Measurements from ENCODE around the gene SREBF1. TPM values are rescaled to one million over a fixed set of nuclear protein-coding genes. Genes with fewer than 3 reads are reported as not detected.

The SREBF1 gene
- total RNA-seq, 4 donors from 2014 or later: 16.1 to 90.7 (median 56.1) TPM

- H3K27ac ChIP-seq: peak overlapping the region in 3 of 4 donors; percentile 33 to 64 (median 55)
- peaks cover 0 to 98% (median 10%) of the 10 kb centered on the region in 3 donors for H3K4me1 ChIP-seq
- TF ChIP-seq, protein P1, sequence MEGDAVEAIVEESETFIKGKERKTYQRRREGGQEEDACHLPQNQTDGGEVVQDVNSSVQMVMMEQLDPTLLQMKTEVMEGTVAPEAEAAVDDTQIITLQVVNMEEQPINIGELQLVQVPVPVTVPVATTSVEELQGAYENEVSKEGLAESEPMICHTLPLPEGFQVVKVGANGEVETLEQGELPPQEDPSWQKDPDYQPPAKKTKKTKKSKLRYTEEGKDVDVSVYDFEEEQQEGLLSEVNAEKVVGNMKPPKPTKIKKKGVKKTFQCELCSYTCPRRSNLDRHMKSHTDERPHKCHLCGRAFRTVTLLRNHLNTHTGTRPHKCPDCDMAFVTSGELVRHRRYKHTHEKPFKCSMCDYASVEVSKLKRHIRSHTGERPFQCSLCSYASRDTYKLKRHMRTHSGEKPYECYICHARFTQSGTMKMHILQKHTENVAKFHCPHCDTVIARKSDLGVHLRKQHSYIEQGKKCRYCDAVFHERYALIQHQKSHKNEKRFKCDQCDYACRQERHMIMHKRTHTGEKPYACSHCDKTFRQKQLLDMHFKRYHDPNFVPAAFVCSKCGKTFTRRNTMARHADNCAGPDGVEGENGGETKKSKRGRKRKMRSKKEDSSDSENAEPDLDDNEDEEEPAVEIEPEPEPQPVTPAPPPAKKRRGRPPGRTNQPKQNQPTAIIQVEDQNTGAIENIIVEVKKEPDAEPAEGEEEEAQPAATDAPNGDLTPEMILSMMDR (IDR thresholded peaks at IDR 0.05): no peak
- no peak for TF ChIP-seq POLR2AphosphoS5 (IDR thresholded peaks at IDR 0.05)
- TF ChIP-seq POLR2A (IDR thresholded peaks at IDR 0.05): no peak
- no peak for TF ChIP-seq EP300 (IDR thresholded peaks at IDR 0.05)
- ATAC-seq: no peak
- no peak overlapping the region for H3K4me3 ChIP-seq
- H3K9me3 ChIP-seq: no peaks in the 10 kb centered on the region
- 0 to 51% methylated on average over 1 to 2 of the region's 17 CpGs for WGBS, 2 donors (ENCODE audit: low coverage in 1 of 2)
- no peaks in the 10 kb centered on the region for H3K27me3 ChIP-seq
- H3K36me3 ChIP-seq: peaks cover 0 to 82% of the 10 kb centered on the region in 2 donors
Observed at GRCh38 chr17:17815436-17816200, 21.2 kb downstream of the SREBF1 start.

GRCh38 chr17:17815062-17815406 is 21.8 kb downstream of the SREBF1 start:
- Histone ChIP-seq H3K4me3 (no peak overlapping the region), H3K9me3 (no peaks in the 10 kb centered on the region), H3K4me1 (peaks cover 0 to 98% (median 10%) of the 10 kb centered on the region in 3 donors), H3K27me3 (no peaks in the 10 kb centered on the region), H3K27ac (peak overlapping the region in 3 of 4 donors; percentile 33 to 64 (median 55)), H3K36me3 (peaks cover 0 to 77% of the 10 kb centered on the region in 2 donors)
- ATAC-seq: no peak
- no peak for TF ChIP-seq POLR2AphosphoS5 (IDR thresholded peaks at IDR 0.05)
- no peak for TF ChIP-seq POLR2A (IDR thresholded peaks at IDR 0.05)
- no peak for TF ChIP-seq EP300 (IDR thresholded peaks at IDR 0.05)
- TF ChIP-seq, protein P1 (IDR thresholded peaks at IDR 0.05): no peak
- no CpG with 5 or more reads among the region's 8 CpGs for WGBS, 2 donors (ENCODE audit: low coverage in 1 of 2)

- Histone ChIP-seq H3K4me1 (peaks cover 0 to 98% (median 10%) of the 10 kb centered on the region in 3 donors), H3K27me3 (no peaks in the 10 kb centered on the region), H3K27ac (peak overlapping the region in 3 of 4 donors; percentile 33 to 81 (median 64)), H3K4me3 (no peak overlapping the region), H3K9me3 (no peaks in the 10 kb centered on the region), H3K36me3 (peaks cover 0 to 71% of the 10 kb centered on the region in 2 donors)
- no CpG with 5 or more reads among the region's 20 CpGs for WGBS, 2 donors (ENCODE audit: low coverage in 1 of 2)
- no peak for ATAC-seq
- TF ChIP-seq, protein P1 (IDR thresholded peaks at IDR 0.05): no peak
- TF ChIP-seq EP300 (IDR thresholded peaks at IDR 0.05) (no peak), POLR2A (IDR thresholded peaks at IDR 0.05) (no peak), POLR2AphosphoS5 (IDR thresholded peaks at IDR 0.05) (no peak)
Observed at GRCh38 chr17:17814162-17815061, 22.4 kb downstream of the SREBF1 start.

- Histone ChIP-seq H3K27ac (peak overlapping the region in 2 of 4 donors; percentile 14 to 81), H3K9me3 (no peaks in the 10 kb centered on the region), H3K36me3 (peaks cover 0 to 64% of the 10 kb centered on the region in 2 donors), H3K27me3 (no peaks in the 10 kb centered on the region), H3K4me1 (peaks cover 0 to 98% (median 10%) of the 10 kb centered on the region in 3 donors), H3K4me3 (no peak overlapping the region)
- no peak for TF ChIP-seq POLR2AphosphoS5 (IDR thresholded peaks at IDR 0.05)
- no peak for TF ChIP-seq POLR2A (IDR thresholded peaks at IDR 0.05)
- TF ChIP-seq, protein P1 (IDR thresholded peaks at IDR 0.05): no peak
- TF ChIP-seq EP300 (IDR thresholded peaks at IDR 0.05): no peak
- no CpG with 5 or more reads among the region's 16 CpGs for WGBS, 2 donors (ENCODE audit: low coverage in 1 of 2)
- no peak for ATAC-seq
Observed at GRCh38 chr17:17813725-17814095, 23.1 kb downstream of the SREBF1 start.
